CD8-positive, alpha-beta memory T cell (primary cell): ENCODE results near the gene LIMCH1. TPM values are rescaled to one million over a fixed set of nuclear protein-coding genes. Genes with fewer than 3 reads are reported as not detected.

Experiments used
- CTCF ChIA-PET: fragments of 350-600 bp; sonication (Branson Sonifier 250); formaldehyde crosslinking; loops from one replicate; lab custom pipeline; 2021; ENCODE audit warnings: antibody characterized with exemption; lab: Charles Lee
- POLR2A ChIA-PET: fragments of 350-600 bp; sonication (Branson Sonifier 250); formaldehyde crosslinking; loops from one replicate; lab custom pipeline; 2021; ENCODE audit warnings: antibody characterized with exemption; lab: Charles Lee
- DNase-seq, 5 donors: peaks; one replicate each; pipeline versions ENCODE4 v3.0.0 to v3.0.0-alpha.2; 2020 to 2022; ENCODE audit warnings: mixed read lengths in 1 of 5
- H3K27ac ChIP-seq: one replicate; pipeline ENCODE4 v1.7.0; 2013; ENCODE audit warnings: low read depth, mild to moderate bottlenecking, low read length, moderate library complexity
- H3K27me3 ChIP-seq: 2 replicates; pipeline ENCODE4 v1.7.0; 2013; ENCODE audit warnings: low read length, mild to moderate bottlenecking; ENCODE audit not compliant: insufficient read depth, poor library complexity, severe bottlenecking
- H3K36me3 ChIP-seq: 2 replicates; pipeline ENCODE4 v1.7.0; 2013; ENCODE audit warnings: mild to moderate bottlenecking, low read length, moderate library complexity; ENCODE audit not compliant: insufficient read depth
- H3K4me1 ChIP-seq: 2 replicates; pipeline ENCODE4 v1.7.0; 2013; ENCODE audit warnings: mild to moderate bottlenecking, low read length, moderate library complexity; ENCODE audit not compliant: insufficient read depth
- H3K4me3 ChIP-seq: 2 replicates; pipeline ENCODE4 v1.7.0; 2013; ENCODE audit warnings: mild to moderate bottlenecking, low read length
- H3K9me3 ChIP-seq: 2 replicates; pipeline ENCODE4 v1.7.0; 2013; ENCODE audit warnings: mild to moderate bottlenecking, low read length
- H3K27ac Mint-ChIP-seq, 8 donors: one replicate each; pipeline ENCODE4 v1.8.0; 2020 to 2021; ENCODE audit warnings: mixed read lengths in 8 of 8, mild to moderate bottlenecking in 6 of 8, inconsistent platforms in 3 of 8, moderate library complexity in 3 of 8
- H3K27me3 Mint-ChIP-seq, 2 donors: one replicate each; pipeline ENCODE4 v1.8.0; 2020 to 2021; ENCODE audit warnings: mixed read lengths in 2 of 2, mild to moderate bottlenecking in 1 of 2, moderate library complexity in 1 of 2
- H3K36me3 Mint-ChIP-seq, 3 donors: one replicate each; pipeline ENCODE4 v1.8.0; 2020 to 2021; ENCODE audit warnings: mixed read lengths in 3 of 3, inconsistent platforms in 1 of 3, mild to moderate bottlenecking in 1 of 3
- H3K4me1 Mint-ChIP-seq, 3 donors: one replicate each; pipeline ENCODE4 v1.8.0; 2020 to 2021; ENCODE audit warnings: mixed read lengths in 3 of 3, inconsistent platforms in 1 of 3, mild to moderate bottlenecking in 1 of 3
- H3K4me3 Mint-ChIP-seq, 7 donors: one replicate each; pipeline ENCODE4 v1.8.0; 2020 to 2021; ENCODE audit warnings: mixed read lengths in 7 of 7, mild to moderate bottlenecking in 6 of 7, moderate library complexity in 4 of 7, inconsistent platforms in 2 of 7
- H3K9me3 Mint-ChIP-seq, 5 donors: one replicate each; pipeline ENCODE4 v1.8.0; 2020 to 2022; ENCODE audit warnings: mixed read lengths in 5 of 5, mild to moderate bottlenecking in 3 of 5, moderate library complexity in 2 of 5, inconsistent platforms in 1 of 5
- polyA plus RNA-seq: library from polyadenylated mRNA; unstranded; fragments of 300-500 nt; fragmentation: Illumina TruSeq; gene quantifications from one replicate; pipeline ENCODE4 v1.2.3, GENCODE V29; 2021
- total RNA-seq, 2 experiments: library from RNA; stranded (reverse); gene quantifications; one replicate each; pipeline ENCODE4 v1.2.3, GENCODE V29; 2021

LIMCH1 gene
- total and polyA plus RNA-seq, 3 experiments from 2014 or later, result not detected

GRCh38 chr4:41517747-41518146 lies 20.2 kb upstream of the LIMCH1 start:
- POLR2A ChIA-PET, result no interaction called here
- H3K27me3 Mint-ChIP-seq, result peaks cover 0 to 1% of the 10 kb centered on the region in 2 donors

GRCh38 chr4:41524425-41524824 lies 13.5 kb upstream of the LIMCH1 start:
- Mint-ChIP-seq H3K27me3 (no peaks in the 10 kb centered on the region), H3K4me1 (no peaks in the 10 kb centered on the region), H3K36me3 (no peaks in the 10 kb centered on the region), H3K27ac (no peak overlapping the region), H3K9me3 (peaks cover 0 to 4% (median 0%) of the 10 kb centered on the region in 5 donors), H3K4me3 (no peak overlapping the region)
- Histone ChIP-seq H3K4me3 (no peak overlapping the region), H3K4me1 (no peaks in the 10 kb centered on the region), H3K9me3 (no peaks in the 10 kb centered on the region), H3K27ac (no peak overlapping the region), H3K36me3 (no peaks in the 10 kb centered on the region), H3K27me3 (no peaks in the 10 kb centered on the region)
- ChIA-PET POLR2A (no interaction called here), CTCF (no interaction called here)
- DNase-seq, result no peak

More at GRCh38 chr4:41517747-41518146, 20.2 kb upstream of the LIMCH1 start:
- H3K4me3 ChIP-seq, result no peak overlapping the region
- no peaks in the 10 kb centered on the region for H3K27me3 ChIP-seq
- Mint-ChIP-seq H3K27ac (no peak overlapping the region), H3K4me1 (no peaks in the 10 kb centered on the region), H3K4me3 (no peak overlapping the region), H3K36me3 (no peaks in the 10 kb centered on the region), H3K9me3 (peaks cover 0 to 5% (median 0%) of the 10 kb centered on the region in 5 donors)
- CTCF ChIA-PET, result no interaction called here
- H3K27ac ChIP-seq, result no peak overlapping the region
- H3K9me3 ChIP-seq, result no peaks in the 10 kb centered on the region
- no peak for DNase-seq
- H3K4me1 ChIP-seq, result no peaks in the 10 kb centered on the region
- no peaks in the 10 kb centered on the region for H3K36me3 ChIP-seq

GRCh38 chr4:41525129-41525528 lies 12.8 kb upstream of the LIMCH1 start:
- DNase-seq, result no peak
- no peak overlapping the region for H3K27ac ChIP-seq
- no peaks in the 10 kb centered on the region for H3K9me3 ChIP-seq
- POLR2A ChIA-PET, result no interaction called here
- H3K36me3 Mint-ChIP-seq, result no peaks in the 10 kb centered on the region
- H3K27me3 Mint-ChIP-seq, result no peaks in the 10 kb centered on the region
- no peaks in the 10 kb centered on the region for H3K4me1 Mint-ChIP-seq
- no peak overlapping the region for H3K27ac Mint-ChIP-seq
- peaks cover 0 to 2% (median 0%) of the 10 kb centered on the region in 5 donors for H3K9me3 Mint-ChIP-seq
- CTCF ChIA-PET, result no interaction called here
- H3K36me3 ChIP-seq, result no peaks in the 10 kb centered on the region
- H3K4me1 ChIP-seq, result no peaks in the 10 kb centered on the region
- H3K4me3 ChIP-seq, result no peak overlapping the region
- H3K4me3 Mint-ChIP-seq, result no peak overlapping the region
- H3K27me3 ChIP-seq, result no peaks in the 10 kb centered on the region

- CTCF ChIA-PET, result no interaction called here
- Mint-ChIP-seq H3K9me3 (peaks cover 0 to 3% (median 0%) of the 10 kb centered on the region in 5 donors), H3K4me3 (no peak overlapping the region), H3K27me3 (no peaks in the 10 kb centered on the region), H3K27ac (no peak overlapping the region), H3K4me1 (no peaks in the 10 kb centered on the region), H3K36me3 (no peaks in the 10 kb centered on the region)
- H3K4me1 ChIP-seq, result no peaks in the 10 kb centered on the region
- DNase-seq, result no peak
- H3K27me3 ChIP-seq, result no peaks in the 10 kb centered on the region
- H3K4me3 ChIP-seq, result no peak overlapping the region
- POLR2A ChIA-PET, result no interaction called here
- no peaks in the 10 kb centered on the region for H3K9me3 ChIP-seq
- H3K27ac ChIP-seq, result no peak overlapping the region
- no peaks in the 10 kb centered on the region for H3K36me3 ChIP-seq
Measured at GRCh38 chr4:41526628-41527027, 11.3 kb upstream of the LIMCH1 start.

- Histone ChIP-seq H3K27me3 (no peaks in the 10 kb centered on the region), H3K27ac (no peak overlapping the region), H3K4me1 (no peaks in the 10 kb centered on the region), H3K4me3 (no peak overlapping the region), H3K9me3 (no peaks in the 10 kb centered on the region), H3K36me3 (no peaks in the 10 kb centered on the region)
- no peak overlapping the region for H3K27ac Mint-ChIP-seq
- no peaks in the 10 kb centered on the region for H3K36me3 Mint-ChIP-seq
- H3K9me3 Mint-ChIP-seq, result peaks cover 0 to 3% (median 0%) of the 10 kb centered on the region in 5 donors
- ChIA-PET POLR2A (no interaction called here), CTCF (no interaction called here)
- no peaks in the 10 kb centered on the region for H3K27me3 Mint-ChIP-seq
- no peak for DNase-seq
- H3K4me3 Mint-ChIP-seq, result no peak overlapping the region
- no peaks in the 10 kb centered on the region for H3K4me1 Mint-ChIP-seq
Measured at GRCh38 chr4:41528512-41529205, 9.3 kb upstream of the LIMCH1 start.

DNA sequence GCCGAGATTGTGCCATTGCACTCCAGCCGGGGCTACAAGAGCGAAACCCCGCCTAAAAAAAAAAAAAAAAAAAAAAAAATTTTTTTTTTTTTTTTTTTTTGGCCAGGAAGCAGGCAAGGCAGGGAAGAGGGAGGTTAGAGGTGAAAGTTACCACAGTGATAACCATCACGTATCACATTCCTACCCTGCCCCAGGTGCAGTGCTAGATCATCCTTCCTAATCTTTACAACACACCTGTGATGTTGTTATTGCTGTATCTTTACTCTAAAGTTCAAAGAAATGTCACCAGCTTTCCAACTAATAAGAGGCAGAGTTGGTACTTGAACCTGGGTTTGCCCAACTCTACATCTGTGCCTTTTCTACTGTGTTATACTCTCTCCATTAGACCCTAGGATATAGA lies 7.2 kb upstream of the LIMCH1 start:
- POLR2A ChIA-PET, result no interaction called here
- peaks cover 0 to 3% (median 2%) of the 10 kb centered on the region in 5 donors for H3K9me3 Mint-ChIP-seq

DNA sequence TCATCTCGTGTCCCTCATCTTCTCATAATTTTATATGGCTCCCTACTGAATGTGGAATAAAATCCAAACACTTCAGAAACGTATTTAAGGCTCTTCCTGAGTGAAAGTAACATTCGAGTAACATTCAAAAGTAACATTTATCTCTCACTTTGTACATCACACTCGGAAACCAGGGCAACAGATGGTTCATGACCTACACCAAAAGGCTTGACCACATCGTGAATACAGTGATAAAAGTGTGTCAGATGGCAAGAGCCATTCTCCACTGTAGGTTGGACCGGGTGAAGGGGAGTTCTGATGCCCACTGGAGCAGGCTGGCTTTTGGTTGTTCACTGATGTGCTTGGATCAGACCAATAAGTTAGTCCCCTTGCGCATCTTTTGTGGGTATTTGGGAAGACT lies 5.6 kb upstream of the LIMCH1 start:
- CTCF ChIA-PET, result no interaction called here
- Histone ChIP-seq H3K4me1 (no peaks in the 10 kb centered on the region), H3K27ac (no peak overlapping the region), H3K27me3 (no peaks in the 10 kb centered on the region), H3K36me3 (no peaks in the 10 kb centered on the region), H3K9me3 (no peaks in the 10 kb centered on the region), H3K4me3 (no peak overlapping the region)
- no peak for DNase-seq
- POLR2A ChIA-PET, result no interaction called here
- peak overlapping the region in 1 of 8 donors; percentile 51 for H3K27ac Mint-ChIP-seq
- no peaks in the 10 kb centered on the region for H3K36me3 Mint-ChIP-seq
- H3K4me3 Mint-ChIP-seq, result no peak overlapping the region
- H3K4me1 Mint-ChIP-seq, result no peaks in the 10 kb centered on the region
- H3K9me3 Mint-ChIP-seq, result peaks cover 0 to 3% (median 0%) of the 10 kb centered on the region in 5 donors
- no peaks in the 10 kb centered on the region for H3K27me3 Mint-ChIP-seq

More for the DNA sequence above, 7.2 kb upstream of the LIMCH1 start:
- Mint-ChIP-seq H3K27ac (no peak overlapping the region), H3K4me3 (no peak overlapping the region), H3K27me3 (no peaks in the 10 kb centered on the region), H3K4me1 (no peaks in the 10 kb centered on the region), H3K36me3 (no peaks in the 10 kb centered on the region)
- Histone ChIP-seq H3K36me3 (no peaks in the 10 kb centered on the region), H3K4me3 (no peak overlapping the region), H3K9me3 (no peaks in the 10 kb centered on the region), H3K4me1 (no peaks in the 10 kb centered on the region), H3K27ac (no peak overlapping the region), H3K27me3 (no peaks in the 10 kb centered on the region)
- CTCF ChIA-PET, result no interaction called here
- no peak for DNase-seq

DNA sequence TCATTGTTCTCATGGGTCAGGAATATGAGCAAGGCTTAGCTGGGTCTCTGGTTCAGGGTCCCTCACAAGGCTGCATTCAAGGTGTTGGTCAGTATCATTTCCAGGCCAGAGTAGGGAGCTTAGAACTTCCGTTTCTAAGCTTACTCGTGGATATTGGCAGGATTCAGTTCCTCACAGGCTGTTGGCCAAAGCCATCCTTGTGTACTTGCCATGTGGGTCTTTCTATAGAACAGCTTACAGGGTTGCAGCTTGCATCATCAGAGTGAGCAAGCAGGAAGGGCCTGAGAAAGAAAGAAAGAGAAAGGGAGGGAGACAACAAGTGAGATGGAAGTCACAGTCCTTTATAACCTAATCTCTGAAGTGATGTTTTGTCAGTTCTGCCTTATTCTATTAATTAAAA lies 5.1 kb upstream of the LIMCH1 start:
- peaks cover 0 to 3% (median 0%) of the 10 kb centered on the region in 5 donors for H3K9me3 Mint-ChIP-seq

More for the DNA sequence above, 5.1 kb upstream of the LIMCH1 start:
- Histone ChIP-seq H3K9me3 (no peaks in the 10 kb centered on the region), H3K36me3 (no peaks in the 10 kb centered on the region), H3K4me3 (no peak overlapping the region), H3K27me3 (no peaks in the 10 kb centered on the region), H3K4me1 (no peaks in the 10 kb centered on the region), H3K27ac (no peak overlapping the region)
- DNase-seq, result no peak
- no peaks in the 10 kb centered on the region for H3K27me3 Mint-ChIP-seq
- POLR2A ChIA-PET, result no interaction called here
- no peak overlapping the region for H3K4me3 Mint-ChIP-seq
- no peaks in the 10 kb centered on the region for H3K36me3 Mint-ChIP-seq
- no peaks in the 10 kb centered on the region for H3K4me1 Mint-ChIP-seq
- H3K27ac Mint-ChIP-seq, result no peak overlapping the region
- CTCF ChIA-PET, result no interaction called here
